ENCODE data around the gene LGALS4. TPM values are rescaled to one million over a fixed set of nuclear protein-coding genes. Genes with fewer than 3 reads are reported as not detected.
"Not testable (repeated sequence)": the region's sequence is repeated elsewhere in the genome, so short reads cannot be mapped to it uniquely, and the experiment has no call there.

Gene LGALS4
- total and polyA plus RNA-seq, 10 donors = 1.1 to 9.6 (median 3.1) TPM

DNA sequence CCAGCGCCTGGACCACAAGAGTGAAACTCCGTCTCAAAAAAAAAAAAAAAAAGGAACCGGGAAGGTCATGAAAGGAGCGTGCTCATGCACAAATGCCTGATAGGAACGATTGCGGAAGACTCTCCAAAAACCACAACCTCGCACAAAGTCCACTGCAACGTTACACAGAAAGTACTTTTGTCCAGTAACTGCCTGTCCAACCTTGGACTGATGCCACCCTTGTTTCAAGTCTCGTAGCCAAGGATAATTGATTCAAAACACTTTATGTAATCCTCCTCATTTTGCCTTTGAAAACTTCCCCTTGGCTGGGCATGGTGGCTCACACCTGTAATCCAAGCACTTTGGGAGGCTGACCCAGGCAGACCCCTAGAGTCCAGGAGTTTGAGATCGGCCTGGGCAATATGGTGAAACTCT is 53.1 kb downstream of the LGALS4 start:
- intact Hi-C loops (cut with DNase I; ENCODE audit: low total_unique reads) = no loop called here
- WGBS, 5 donors = 44 to 68% (median 52%) methylated on average over 10 of the region's 10 CpGs
- Histone ChIP-seq H3K36me3 (no peaks in the 10 kb centered on the region), H3K4me1 (peaks cover 0 to 8% (median 0%) of the 10 kb centered on the region in 6 donors), H3K27me3 (replicated peaks in 1 of 7) (no peaks in the 10 kb centered on the region), H3K27ac (peak overlapping the region in 5 of 8 donors; percentile 35 to 71 (median 58)), H3K9me3 (peaks cover 0 to 10% (median 6%) of the 10 kb centered on the region in 8 donors), H3K4me3 (no peak overlapping the region)
- TF ChIP-seq POLR2A (IDR thresholded peaks at IDR 0.05) = no peak
- TF ChIP-seq POLR2AphosphoS5 (IDR thresholded peaks at IDR 0.05) = peak in 1 of 3 donors; percentile 18
- no peak for DNase-seq

DNA sequence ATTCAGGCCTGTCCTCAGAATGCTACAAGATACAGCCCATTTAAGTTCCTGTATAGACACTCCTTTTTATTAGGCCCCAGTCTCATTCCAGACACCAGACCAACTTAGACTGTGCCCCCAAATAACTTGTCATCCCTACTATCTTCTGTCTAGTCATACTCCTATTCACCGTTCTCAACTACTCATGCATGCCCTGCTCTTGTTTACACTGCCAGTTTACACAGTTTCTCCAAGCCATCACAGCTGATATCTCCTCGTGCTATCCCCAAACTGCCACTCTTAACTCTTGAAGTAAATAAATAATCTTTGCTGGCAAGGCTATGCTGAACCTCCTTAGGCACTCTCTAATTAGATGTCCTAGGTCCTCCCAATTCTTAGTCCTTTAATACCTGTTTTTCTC is 58.5 kb downstream of the LGALS4 start:
- DNase-seq; H3K4me1 ChIP-seq; H3K27me3 ChIP-seq (replicated peaks in 1 of 7); H3K9me3 ChIP-seq; H3K27ac ChIP-seq; intact Hi-C loops (cut with DNase I; ENCODE audit: low total_unique reads); H3K36me3 ChIP-seq; H3K4me3 ChIP-seq: not testable (repeated sequence)
- 83 to 95% (median 88%) methylated on average over 1 to 2 of the region's 2 CpGs for WGBS, 5 donors

GRCh38 chr19:38753783-38754182 is 59.0 kb downstream of the LGALS4 start:
- intact Hi-C loops (cut with DNase I; ENCODE audit: low total_unique reads); H3K4me1 ChIP-seq; H3K27me3 ChIP-seq (replicated peaks in 1 of 7); H3K36me3 ChIP-seq; DNase-seq; H3K4me3 ChIP-seq; H3K27ac ChIP-seq; H3K9me3 ChIP-seq: not testable (repeated sequence)
- WGBS, 5 donors = 76 to 90% (median 86%) methylated on average over 3 of the region's 3 CpGs

Small RNA genes within 50 kb of the gene (small RNA-seq; reads per million reads assigned to genes)
- 0 reads per million in 4 donors for gene RNU6-140P

Other genes with a start within 250 kb of the LGALS4 start
- gene MAP4K1, start 195.0 kb downstream of the LGALS4 start, total RNA-seq = 100 to 1,000 TPM in 4 of 7 donors, 10 to 100 TPM in 3; 58.2 to 163 (median 122) TPM
- 100 to 1,000 TPM in 2 of 3 donors, 10 to 100 TPM in 1; 81.3 to 161 (median 153) TPM for gene MAP4K1, start 195.0 kb downstream of the LGALS4 start, polyA plus RNA-seq
- 100 to 1,000 TPM; 232 to 538 (median 244) TPM for gene EIF3K, start 193.8 kb downstream of the LGALS4 start, total RNA-seq
- gene EIF3K, start 193.8 kb downstream of the LGALS4 start, polyA plus RNA-seq = 100 to 1,000 TPM; 276 to 365 (median 328) TPM
- 100 to 1,000 TPM; 360 to 621 (median 487) TPM for gene ACTN4, start 165.3 kb downstream of the LGALS4 start, total RNA-seq
- gene ACTN4, start 165.3 kb downstream of the LGALS4 start, polyA plus RNA-seq = 100 to 1,000 TPM in 1 of 3 donors, 10 to 100 TPM in 2; 39.3 to 185 (median 51.2) TPM
- 10 to 100 TPM in 5 of 7 donors, 1 to 10 TPM in 2; 9.0 to 25.6 (median 12.6) TPM for gene CAPN12, start 68.5 kb downstream of the LGALS4 start, total RNA-seq
- 10 to 100 TPM; 15.2 to 33.3 (median 29.1) TPM for gene CAPN12, start 68.5 kb downstream of the LGALS4 start, polyA plus RNA-seq
- 1 to 10 TPM in 1 of 7 donors, not detected in 6; 4.4 TPM for gene LGALS7, start 39.4 kb downstream of the LGALS4 start, total RNA-seq
- gene LGALS7, start 39.4 kb downstream of the LGALS4 start, polyA plus RNA-seq = 1 to 10 TPM in 2 of 3 donors, under 1 TPM in 1; 0.52 to 7.4 (median 5.1) TPM
- 10 to 100 TPM in 2 of 7 donors, 1 to 10 TPM in 2, not detected in 3; 1.1 to 60.3 (median 17.5) TPM for gene LGALS7B, start 23.7 kb downstream of the LGALS4 start, total RNA-seq
- 100 to 1,000 TPM in 2 of 3 donors, 1 to 10 TPM in 1; 1.1 to 167 (median 116) TPM for gene LGALS7B, start 23.7 kb downstream of the LGALS4 start, polyA plus RNA-seq
- gene ECH1, start 18.8 kb upstream of the LGALS4 start, total RNA-seq = 100 to 1,000 TPM; 119 to 293 (median 191) TPM
- gene ECH1, start 18.8 kb upstream of the LGALS4 start, polyA plus RNA-seq = 100 to 1,000 TPM; 196 to 370 (median 216) TPM
- gene HNRNPL, start 37.0 kb upstream of the LGALS4 start, total RNA-seq = 100 to 1,000 TPM; 188 to 357 (median 294) TPM
- 100 to 1,000 TPM; 147 to 175 (median 168) TPM for gene HNRNPL, start 37.0 kb upstream of the LGALS4 start, polyA plus RNA-seq
- gene RINL, start 65.3 kb upstream of the LGALS4 start, total RNA-seq = 10 to 100 TPM; 14.5 to 31.3 (median 26.5) TPM
- gene RINL, start 65.3 kb upstream of the LGALS4 start, polyA plus RNA-seq = 10 to 100 TPM; 26.6 to 42.5 (median 36.0) TPM
- gene SIRT2, start 86.7 kb upstream of the LGALS4 start, total RNA-seq = 10 to 100 TPM; 44.5 to 81.0 (median 61.8) TPM
- 10 to 100 TPM; 25.8 to 45.1 (median 30.7) TPM for gene SIRT2, start 86.7 kb upstream of the LGALS4 start, polyA plus RNA-seq
- 10 to 100 TPM; 18.1 to 29.0 (median 21.1) TPM for gene NFKBIB, start 87.0 kb upstream of the LGALS4 start, total RNA-seq
- 10 to 100 TPM; 22.8 to 33.5 (median 23.5) TPM for gene NFKBIB, start 87.0 kb upstream of the LGALS4 start, polyA plus RNA-seq
- gene CCER2, start 99.2 kb upstream of the LGALS4 start, total RNA-seq = 1 to 10 TPM in 1 of 7 donors, under 1 TPM in 3, not detected in 3; 0.34 to 1.1 (median 0.57) TPM
- gene CCER2, start 99.2 kb upstream of the LGALS4 start, polyA plus RNA-seq = 1 to 10 TPM in 1 of 3 donors, under 1 TPM in 2; 0.77 to 2.9 (median 0.86) TPM
- 10 to 100 TPM; 12.5 to 37.4 (median 24.6) TPM for gene SARS2, start 117.8 kb upstream of the LGALS4 start, total RNA-seq
- 10 to 100 TPM; 25.6 to 70.3 (median 50.7) TPM for gene SARS2, start 117.8 kb upstream of the LGALS4 start, polyA plus RNA-seq
- 10 to 100 TPM; 23.2 to 32.6 (median 26.0) TPM for gene MRPS12, start 118.0 kb upstream of the LGALS4 start, total RNA-seq
- gene MRPS12, start 118.0 kb upstream of the LGALS4 start, polyA plus RNA-seq = 10 to 100 TPM; 25.5 to 47.8 (median 47.1) TPM
- gene FBXO17, start 162.8 kb upstream of the LGALS4 start, total RNA-seq = 1 to 10 TPM; 3.6 to 7.7 (median 5.0) TPM
- 1 to 10 TPM in 2 of 3 donors, under 1 TPM in 1; 0.91 to 2.6 (median 2.2) TPM for gene FBXO17, start 162.8 kb upstream of the LGALS4 start, polyA plus RNA-seq
- 1 to 10 TPM in 5 of 7 donors, under 1 TPM in 2; 0.26 to 4.2 (median 1.9) TPM for gene FBXO27, start 219.6 kb upstream of the LGALS4 start, total RNA-seq
- gene FBXO27, start 219.6 kb upstream of the LGALS4 start, polyA plus RNA-seq = under 1 TPM; 0.10 to 0.99 (median 0.61) TPM

All from spleen (tissue), 11 donors.